NCI-H748 (cell line): ENCODE results near the gene ZNF688.
"Not testable (repeated sequence)": the region's sequence is repeated elsewhere in the genome, so short reads cannot be mapped to it uniquely, and the experiment has no call there.

Experiments used
- DNase-seq: peaks from one replicate; lab custom pipeline; 2025; ENCODE audit not compliant: unreplicated experiment; lab: John Stamatoyannopoulos, UW

The ZNF688 gene

GRCh38 chr16:30535106-30535776 lies 36.3 kb downstream of the ZNF688 start:
- no peak for DNase-seq

- peak; percentile 90 for DNase-seq
These were observed 37.0 kb downstream of the ZNF688 start, which contains the start of gene ZNF747 for GRCh38 chr16:30534368-30535105. TSS of gene ZNF747 (minus strand) at chr16:30534858. CDS start at chr16:30534679, 179 bp downstream.

GRCh38 chr16:30533748-30534367 lies 37.7 kb downstream of the ZNF688 start:
- DNase-seq = no peak

- DNase-seq = no peak
These were observed 38.4 kb downstream of the ZNF688 start for GRCh38 chr16:30533146-30533522.

- DNase-seq = no peak
These were observed 39.0 kb downstream of the ZNF688 start for GRCh38 chr16:30532285-30533145.

- DNase-seq = no peak
These were observed 41.1 kb downstream of the ZNF688 start for GRCh38 chr16:30530163-30531037.

- no peak for DNase-seq
These were observed 42.6 kb downstream of the ZNF688 start for GRCh38 chr16:30528799-30529457.

- no peak for DNase-seq
These were observed 43.8 kb downstream of the ZNF688 start for GRCh38 chr16:30527635-30528178.

- DNase-seq = peak; percentile 97
These were observed 44.5 kb downstream of the ZNF688 start for GRCh38 chr16:30526823-30527634.

GRCh38 chr16:30526137-30526822 lies 45.2 kb downstream of the ZNF688 start, which contains the start of gene ZNF768:
TSS of gene ZNF768 (minus strand) at chr16:30526566. CDS start at chr16:30526413, 153 bp downstream.
- DNase-seq = peak; percentile 59

- no peak for DNase-seq
These were observed 45.7 kb downstream of the ZNF688 start for GRCh38 chr16:30525844-30526136.

GRCh38 chr16:30524575-30525568 lies 46.6 kb downstream of the ZNF688 start:
- no peak for DNase-seq

- no peak for DNase-seq
These were observed 47.5 kb downstream of the ZNF688 start for GRCh38 chr16:30523768-30524574.

GRCh38 chr16:30522702-30523463 lies 48.6 kb downstream of the ZNF688 start:
- DNase-seq = not testable (repeated sequence)
